KOPT-K1 (cell line): ENCODE data around the gene GPX2.

ENCODE experiments used
- H3K27ac ChIP-seq: fragments of 200-600 bp; sonication (generic); 2 replicates; pipeline ENCODE4 v1.5.1; 2016; ENCODE audit warnings: antibody characterized with exemption, mild to moderate bottlenecking, low read depth, low read length; ENCODE audit not compliant: poor library complexity, severe bottlenecking
- H3K36me3 ChIP-seq: fragments of 200-600 bp; sonication (generic); 2 replicates; pipeline ENCODE4 v1.5.1; 2017; ENCODE audit warnings: antibody characterized with exemption, mild to moderate bottlenecking, low read length, moderate library complexity; ENCODE audit not compliant: insufficient read depth
- H3K9me3 ChIP-seq: fragments of 200-600 bp; sonication (generic); 2 replicates; pipeline ENCODE4 v1.5.1; 2017; ENCODE audit warnings: antibody characterized with exemption, low read length, mild to moderate bottlenecking; ENCODE audit not compliant: insufficient read depth, poor library complexity, severe bottlenecking

Gene GPX2

GRCh38 chr14:64937171-64937820 lies 5.2 kb downstream of the GPX2 start:
- Histone ChIP-seq H3K36me3 (peaks cover 96% of the 10 kb centered on the region), H3K9me3 (no peaks in the 10 kb centered on the region), H3K27ac (no peak overlapping the region)

- Histone ChIP-seq H3K36me3 (peaks cover 97% of the 10 kb centered on the region), H3K9me3 (no peaks in the 10 kb centered on the region), H3K27ac (no peak overlapping the region)
These were observed 7.0 kb downstream of the GPX2 start for GRCh38 chr14:64935508-64935907.

- peaks cover 97% of the 10 kb centered on the region for H3K36me3 ChIP-seq
- H3K9me3 ChIP-seq, result no peaks in the 10 kb centered on the region
- no peak overlapping the region for H3K27ac ChIP-seq
These were observed 8.1 kb downstream of the GPX2 start for GRCh38 chr14:64934338-64934929.

- Histone ChIP-seq H3K27ac (no peak overlapping the region), H3K9me3 (peaks cover 12% of the 10 kb centered on the region), H3K36me3 (peaks cover 95% of the 10 kb centered on the region)
These were observed 10.3 kb downstream of the GPX2 start for GRCh38 chr14:64932231-64932630.

- peaks cover 95% of the 10 kb centered on the region for H3K36me3 ChIP-seq
- H3K9me3 ChIP-seq, result peaks cover 13% of the 10 kb centered on the region
- no peak overlapping the region for H3K27ac ChIP-seq
These were observed 11.4 kb downstream of the GPX2 start for GRCh38 chr14:64931123-64931522.

GRCh38 chr14:64930085-64930843 lies 12.3 kb downstream of the GPX2 start:
- peaks cover 13% of the 10 kb centered on the region for H3K9me3 ChIP-seq
- no peak overlapping the region for H3K27ac ChIP-seq
- peaks cover 95% of the 10 kb centered on the region for H3K36me3 ChIP-seq

- Histone ChIP-seq H3K9me3 (peaks cover 13% of the 10 kb centered on the region), H3K27ac (peak overlapping the region; percentile 61), H3K36me3 (peaks cover 97% of the 10 kb centered on the region)
These were observed 13.6 kb downstream of the GPX2 start for GRCh38 chr14:64929014-64929359.

GRCh38 chr14:64928239-64929013 lies 14.1 kb downstream of the GPX2 start:
- Histone ChIP-seq H3K9me3 (peaks cover 13% of the 10 kb centered on the region), H3K36me3 (peaks cover 95% of the 10 kb centered on the region), H3K27ac (peak overlapping the region; percentile 61)

GRCh38 chr14:64927031-64927430 lies 15.5 kb downstream of the GPX2 start:
- Histone ChIP-seq H3K36me3 (peaks cover 82% of the 10 kb centered on the region), H3K9me3 (peaks cover 13% of the 10 kb centered on the region), H3K27ac (no peak overlapping the region)

GRCh38 chr14:64926398-64926995 lies 16.0 kb downstream of the GPX2 start:
- Histone ChIP-seq H3K9me3 (peaks cover 13% of the 10 kb centered on the region), H3K36me3 (peaks cover 76% of the 10 kb centered on the region), H3K27ac (no peak overlapping the region)

- Histone ChIP-seq H3K27ac (no peak overlapping the region), H3K36me3 (peaks cover 54% of the 10 kb centered on the region), H3K9me3 (peaks cover 9% of the 10 kb centered on the region)
These were observed 19.5 kb downstream of the GPX2 start for GRCh38 chr14:64923015-64923414.

- no peaks in the 10 kb centered on the region for H3K9me3 ChIP-seq
- H3K36me3 ChIP-seq, result peaks cover 29% of the 10 kb centered on the region
- no peak overlapping the region for H3K27ac ChIP-seq
These were observed 22.1 kb downstream of the GPX2 start for GRCh38 chr14:64920465-64920864.

- H3K27ac ChIP-seq, result no peak overlapping the region
- H3K36me3 ChIP-seq, result peaks cover 20% of the 10 kb centered on the region
- no peaks in the 10 kb centered on the region for H3K9me3 ChIP-seq
These were observed 22.9 kb downstream of the GPX2 start for GRCh38 chr14:64919618-64920017.

GRCh38 chr14:64919215-64919614 lies 23.3 kb downstream of the GPX2 start:
- H3K27ac ChIP-seq, result no peak overlapping the region
- no peaks in the 10 kb centered on the region for H3K9me3 ChIP-seq
- peaks cover 16% of the 10 kb centered on the region for H3K36me3 ChIP-seq

- H3K27ac ChIP-seq, result no peak overlapping the region
- peaks cover 10% of the 10 kb centered on the region; the same call in 1 of the 2 replicates for H3K36me3 ChIP-seq
- H3K9me3 ChIP-seq, result no peaks in the 10 kb centered on the region
These were observed 24.3 kb downstream of the GPX2 start for GRCh38 chr14:64918216-64918615.
